Karpas-422 (cell line): ENCODE results near the gene CRX. TPM values are rescaled to one million over a fixed set of nuclear protein-coding genes. Genes with fewer than 3 reads are reported as not detected.
"Not testable (repeated sequence)": the region's sequence is repeated elsewhere in the genome, so short reads cannot be mapped to it uniquely, and the experiment has no call there.

Source experiments
- DNase-seq: peaks from one replicate; pipeline ENCODE4 v3.0.0-alpha.2; 2015
- H2AFZ ChIP-seq: fragments of 200-600 bp; sonication (generic); 2 replicates; pipeline ENCODE4 v1.6.1; 2014; ENCODE audit warnings: antibody characterized with exemption, low read length, mixed read lengths
- H3K27ac ChIP-seq: fragments of 200-600 bp; sonication (generic); 2 replicates; pipeline ENCODE4 v1.5.1; 2014; ENCODE audit warnings: mild to moderate bottlenecking, low read length, moderate library complexity
- H3K27me3 ChIP-seq: fragments of 200-600 bp; sonication (generic); 2 replicates; pipeline ENCODE4 v1.6.1; 2014; ENCODE audit warnings: low read length, mixed read lengths
- H3K36me3 ChIP-seq: fragments of 200-600 bp; sonication (generic); 2 replicates; pipeline ENCODE4 v1.6.1; 2014; ENCODE audit warnings: low read length, mixed read lengths; ENCODE audit not compliant: insufficient read depth
- H3K4me1 ChIP-seq: fragments of 200-600 bp; sonication (generic); 2 replicates; pipeline ENCODE4 v1.6.1; 2014; ENCODE audit warnings: mild to moderate bottlenecking, low read length, mixed read lengths
- H3K4me2 ChIP-seq: fragments of 200-600 bp; sonication (generic); 2 replicates; pipeline ENCODE4 v1.6.1; 2014; ENCODE audit warnings: low read length, low read depth, mild to moderate bottlenecking; ENCODE audit not compliant: poor library complexity, severe bottlenecking
- H3K4me3 ChIP-seq: fragments of 200-600 bp; sonication (generic); 2 replicates; pipeline ENCODE4 v1.5.1; 2014; ENCODE audit warnings: mild to moderate bottlenecking, antibody characterized with exemption, low read length, mixed read lengths
- H3K79me2 ChIP-seq: fragments of 200-600 bp; sonication (generic); 2 replicates; pipeline ENCODE4 v1.6.1; 2014; ENCODE audit warnings: mild to moderate bottlenecking, low read length, mixed read lengths
- H3K9ac ChIP-seq: fragments of 200-600 bp; sonication (generic); 2 replicates; pipeline ENCODE4 v1.6.0; 2014; ENCODE audit warnings: low read length
- H3K9me2 ChIP-seq: fragments of 200-600 bp; sonication (generic), shearing (Covaris generic); replicated peaks from 2 replicates; pipeline ENCODE4 v1.6.0; 2014; ENCODE audit warnings: mild to moderate bottlenecking, low read length, moderate library complexity; ENCODE audit not compliant: insufficient read depth
- H3K9me3 ChIP-seq: fragments of 300-700, 200-600 bp; sonication (generic); 2 replicates; pipeline ENCODE4 v1.6.1; 2014; ENCODE audit warnings: low read length, mixed read lengths
- H4K20me1 ChIP-seq: fragments of 200-600 bp; sonication (generic); 2 replicates; pipeline ENCODE4 v1.6.1; 2014; ENCODE audit warnings: mild to moderate bottlenecking, antibody characterized with exemption, low read length, low read depth; ENCODE audit not compliant: insufficient read depth
- total RNA-seq: library from RNA; depleted of rRNA; stranded (reverse); fragments of >200 nt; shearing (Covaris generic); gene quantifications from 2 replicates; pipeline ENCODE4 v1.2.3, GENCODE V29; 2014; ENCODE audit warnings: low replicate concordance; rRNA removed

CRX gene
- not detected in 2 replicates for total RNA-seq

DNA sequence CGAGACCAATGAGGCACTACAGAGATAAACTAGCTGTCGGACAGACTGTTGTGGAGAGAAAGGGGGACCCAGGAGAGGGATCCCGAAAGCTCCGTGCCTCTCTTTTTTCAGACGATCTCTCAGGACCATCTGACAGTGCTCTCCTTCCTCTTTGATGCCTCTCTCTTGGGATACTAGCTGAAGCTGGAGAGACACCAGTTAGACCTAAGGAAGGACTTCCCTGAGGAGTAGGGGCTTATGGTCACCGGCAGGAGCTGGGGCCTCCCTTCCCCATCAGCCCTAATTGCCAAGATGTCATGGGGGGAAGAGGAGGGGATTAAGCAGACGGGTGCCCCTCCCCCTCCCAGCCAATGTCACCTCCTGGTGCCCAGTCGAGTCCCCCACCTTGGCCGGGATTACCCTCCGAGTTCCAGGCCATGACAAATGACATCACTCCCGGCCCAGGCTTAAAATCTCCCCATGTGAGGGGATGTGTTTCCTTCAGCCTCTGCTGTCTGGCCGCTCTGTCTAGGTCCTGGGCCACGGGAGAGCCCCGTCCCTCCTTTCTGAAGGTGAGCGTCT is at the start of gene CRX:
TSS of gene CRX (plus strand) at position 478 of the 561 bp plus-strand sequence. CDS start 12,507 bp downstream, outside the sequence.
- Histone ChIP-seq H3K79me2 (no peaks in the 10 kb centered on the region), H3K36me3 (no peaks in the 10 kb centered on the region), H2AFZ (no peak within 1 kb of the TSS), H4K20me1 (no peaks in the 10 kb centered on the region), H3K4me2 (no peak within 1 kb of the TSS), H3K9me2 (no peaks in the 10 kb centered on the region), H3K4me1 (no peaks in the 10 kb centered on the region), H3K9ac (no peak within 1 kb of the TSS), H3K9me3 (no peaks in the 10 kb centered on the region), H3K27me3 (no peaks in the 10 kb centered on the region), H3K27ac (no peak within 1 kb of the TSS), H3K4me3 (no peak within 1 kb of the TSS)
- DNase-seq, result no peak

DNA sequence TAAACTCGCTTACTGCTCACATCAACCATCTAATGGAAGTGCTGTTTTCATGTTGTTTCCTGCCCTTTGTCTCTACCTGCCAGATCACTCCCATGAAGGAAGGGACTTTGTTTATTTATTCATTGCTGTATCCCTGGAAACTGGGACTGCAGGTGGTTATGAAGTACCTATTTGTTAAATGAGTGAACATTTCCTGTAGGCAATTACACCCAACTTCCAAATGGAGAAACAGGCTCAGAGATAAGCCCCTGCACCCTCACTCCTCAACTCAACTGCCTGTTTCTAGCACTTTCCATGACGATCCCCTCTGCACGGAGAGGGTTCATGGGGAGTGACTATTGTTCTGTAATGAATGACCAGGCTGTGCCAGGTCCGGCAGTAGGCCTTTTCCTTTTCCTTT is 45.2 kb upstream of the CRX start:
- H3K4me3 ChIP-seq, result no peak overlapping the region
- no peaks in the 10 kb centered on the region for H3K9me3 ChIP-seq
- H3K4me2 ChIP-seq, result no peak overlapping the region
- DNase-seq, result no peak
- H3K27ac ChIP-seq, result no peak overlapping the region
- H2AFZ ChIP-seq, result no peak overlapping the region
- peaks cover 7% of the 10 kb centered on the region for H3K4me1 ChIP-seq
- H3K79me2 ChIP-seq, result no peaks in the 10 kb centered on the region
- no peaks in the 10 kb centered on the region for H4K20me1 ChIP-seq
- H3K27me3 ChIP-seq, result no peaks in the 10 kb centered on the region
- no peaks in the 10 kb centered on the region for H3K9me2 ChIP-seq
- no peak overlapping the region for H3K9ac ChIP-seq
- H3K36me3 ChIP-seq, result no peaks in the 10 kb centered on the region

DNA sequence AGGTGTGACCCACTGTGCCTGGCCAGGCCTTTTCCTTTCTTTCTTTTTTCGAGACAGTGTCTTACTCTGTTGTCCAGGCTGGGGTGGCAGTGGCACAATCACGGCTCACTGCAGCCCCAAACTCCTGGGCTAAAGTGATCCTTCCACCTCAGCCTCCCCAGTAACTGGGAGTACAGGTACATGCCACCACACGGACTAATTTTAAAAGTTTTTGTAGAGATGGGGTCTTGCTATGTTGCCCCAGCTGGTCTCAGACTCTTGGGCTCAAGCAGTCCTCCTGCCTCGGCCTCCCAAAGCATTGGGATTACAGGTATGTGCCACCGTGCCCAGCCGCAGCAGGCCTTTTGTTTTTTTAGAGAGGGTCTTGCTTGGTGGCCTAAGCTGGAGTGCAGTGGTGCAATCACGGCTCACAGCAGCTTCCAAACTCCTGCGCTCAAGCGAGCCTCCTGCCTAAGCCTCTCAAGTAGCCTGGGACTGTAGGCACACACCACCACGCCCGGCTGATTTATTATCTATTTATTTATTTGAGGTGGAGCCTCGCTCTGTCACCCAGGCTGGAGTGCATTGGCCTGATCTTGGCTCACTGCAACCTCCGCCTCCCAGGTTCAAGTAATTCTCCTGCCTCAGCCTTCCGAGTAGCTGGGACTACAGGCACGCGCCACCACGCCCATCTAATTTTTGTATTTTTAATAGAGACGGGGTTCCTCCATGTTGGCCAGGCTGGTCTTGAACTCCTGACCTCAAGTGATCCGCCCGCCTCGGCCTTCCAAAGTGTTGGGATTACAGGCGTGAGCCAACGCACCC is 44.3 kb upstream of the CRX start:
- not testable (repeated sequence) for H3K9ac ChIP-seq, DNase-seq, H3K4me3 ChIP-seq, H3K9me2 ChIP-seq, H3K27me3 ChIP-seq, H3K27ac ChIP-seq, H2AFZ ChIP-seq, H3K36me3 ChIP-seq, H3K9me3 ChIP-seq, H3K4me1 ChIP-seq, H3K4me2 ChIP-seq, H3K79me2 ChIP-seq, H4K20me1 ChIP-seq

DNA sequence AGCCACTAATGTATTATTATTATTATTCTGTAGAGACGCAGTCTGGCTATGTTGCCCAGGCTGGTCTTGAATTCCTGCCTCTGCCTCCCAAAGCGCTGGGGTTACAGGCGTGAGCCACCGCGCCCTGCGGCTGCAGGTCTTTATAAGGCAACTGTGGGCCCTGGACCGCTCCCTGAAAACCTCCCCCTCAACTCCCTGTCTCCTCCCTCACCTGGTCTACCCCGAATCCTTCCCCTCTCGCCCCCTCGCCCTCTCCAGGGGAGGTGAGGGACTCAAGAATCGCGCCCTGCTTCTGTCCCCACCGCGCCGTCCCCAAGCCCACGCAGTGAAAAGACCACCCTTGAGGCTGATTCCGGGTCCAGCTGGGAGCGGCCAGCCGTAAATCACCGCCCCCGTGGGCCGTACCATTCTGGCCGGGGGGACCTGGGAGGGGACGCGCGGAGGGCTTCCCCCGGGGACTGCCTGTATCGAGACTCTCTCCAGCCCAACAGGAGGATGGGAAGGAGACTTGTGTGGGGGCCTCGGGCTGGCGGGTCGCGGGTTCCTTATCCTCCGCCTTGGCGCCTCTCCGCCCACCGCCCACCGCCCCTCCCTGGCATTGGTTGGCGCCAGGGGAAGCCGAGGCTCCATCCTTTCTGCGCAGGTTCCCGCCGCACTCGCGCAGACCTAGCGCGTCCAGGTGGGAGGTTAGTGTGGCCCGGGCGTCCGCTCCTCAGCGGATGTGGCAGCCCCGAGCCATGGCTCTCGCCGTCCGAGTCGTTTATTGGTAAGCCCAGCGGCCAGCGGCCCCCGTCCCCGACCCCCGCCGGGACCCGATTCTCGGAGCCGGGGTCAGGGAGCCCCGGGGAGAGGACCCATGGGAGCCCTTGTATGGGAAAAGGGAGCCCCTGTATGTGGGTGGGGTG is 43.4 kb upstream of the CRX start, which contains the start of gene SELENOW:
TSS of gene SELENOW (plus strand) at position 655 of the 905 bp plus-strand sequence. CDS start at position 738, 83 bp downstream.
- Histone ChIP-seq H4K20me1 (no peaks in the 10 kb centered on the region), H3K9ac (peak within 1 kb of the TSS; percentile 67), H3K9me2 (no peaks in the 10 kb centered on the region), H3K36me3 (no peaks in the 10 kb centered on the region), H3K9me3 (no peaks in the 10 kb centered on the region), H3K4me1 (peaks cover 7% of the 10 kb centered on the region), H3K79me2 (no peaks in the 10 kb centered on the region), H3K4me3 (peak within 1 kb of the TSS; percentile 66), H3K27me3 (no peaks in the 10 kb centered on the region), H3K27ac (no peak within 1 kb of the TSS), H2AFZ (peak within 1 kb of the TSS; percentile 87; the same call in 1 of the 2 replicates), H3K4me2 (peak within 1 kb of the TSS; percentile 66)
- DNase-seq, result peak; percentile 76

DNA sequence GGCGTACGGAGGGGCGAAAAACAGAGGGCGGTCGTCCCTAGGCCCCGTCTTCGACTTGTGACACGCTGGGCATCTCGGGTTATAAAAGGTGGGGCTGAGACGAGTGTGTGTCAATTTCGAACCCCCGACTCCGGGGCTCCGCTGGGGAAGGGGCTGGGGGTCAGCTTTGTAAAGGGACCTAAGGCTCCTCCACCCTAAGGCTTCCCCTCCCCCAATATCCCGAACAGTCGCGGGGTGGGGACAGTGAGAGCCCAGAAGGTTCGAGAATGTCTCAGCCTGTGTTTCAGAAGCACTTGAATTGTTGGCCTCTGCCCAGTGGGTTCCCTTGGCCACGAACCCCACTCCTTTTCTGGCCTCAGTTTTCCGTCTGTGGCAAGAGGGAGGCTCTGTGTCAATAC is 42.8 kb upstream of the CRX start:
- no peak for DNase-seq
- Histone ChIP-seq H3K9ac (peak overlapping the region; percentile 67), H3K36me3 (no peaks in the 10 kb centered on the region), H3K27ac (no peak overlapping the region), H3K4me3 (peak overlapping the region; percentile 66), H3K79me2 (no peaks in the 10 kb centered on the region), H3K27me3 (no peaks in the 10 kb centered on the region), H3K4me2 (peak overlapping the region; percentile 66), H3K9me2 (no peaks in the 10 kb centered on the region), H3K4me1 (peaks cover 7% of the 10 kb centered on the region), H2AFZ (peak overlapping the region; percentile 87; the same call in 1 of the 2 replicates), H3K9me3 (no peaks in the 10 kb centered on the region), H4K20me1 (no peaks in the 10 kb centered on the region)

DNA sequence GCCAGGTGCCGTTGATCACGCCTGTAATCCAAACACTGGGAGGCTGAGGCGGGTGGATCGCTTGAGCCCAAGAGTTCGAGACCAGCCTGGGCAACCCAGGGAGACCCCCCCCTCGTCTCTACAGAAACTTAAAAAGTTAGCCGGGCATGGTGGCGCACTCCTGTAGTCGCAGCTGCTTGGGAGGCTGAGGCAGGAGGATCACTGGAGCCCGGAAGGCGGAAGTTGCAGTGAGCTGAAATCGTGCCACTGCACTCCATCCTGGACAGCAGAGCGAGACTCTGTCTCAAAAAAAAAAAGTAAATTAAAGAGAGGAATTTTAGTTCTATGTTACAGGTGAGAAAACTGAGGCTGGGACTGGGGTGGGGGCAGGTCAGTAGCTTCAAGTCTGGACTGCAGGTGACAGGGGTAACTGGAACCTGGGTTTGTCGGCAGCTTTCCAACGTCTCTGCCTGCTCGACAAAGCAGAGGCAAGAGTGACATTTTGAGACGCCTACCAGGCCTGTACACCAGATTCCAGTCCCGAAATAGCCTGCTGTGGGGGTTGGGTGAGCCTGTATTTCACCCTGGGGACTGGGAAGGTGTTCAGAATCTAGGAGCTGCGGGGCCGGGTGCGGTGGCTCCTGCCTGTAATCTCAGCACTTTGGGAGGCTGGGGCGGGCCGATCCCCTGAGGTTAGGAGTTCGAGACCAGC is 42.1 kb upstream of the CRX start:
- Histone ChIP-seq H3K4me3 (no peak overlapping the region), H3K4me2 (no peak overlapping the region), H3K9ac (no peak overlapping the region), H4K20me1 (no peaks in the 10 kb centered on the region), H3K4me1 (peaks cover 7% of the 10 kb centered on the region), H3K9me3 (no peaks in the 10 kb centered on the region), H3K9me2 (no peaks in the 10 kb centered on the region), H3K36me3 (no peaks in the 10 kb centered on the region), H2AFZ (no peak overlapping the region), H3K27me3 (no peaks in the 10 kb centered on the region), H3K79me2 (no peaks in the 10 kb centered on the region), H3K27ac (no peak overlapping the region)
- no peak for DNase-seq

GRCh38 chr19:47780215-47780551 is 41.6 kb upstream of the CRX start:
- Histone ChIP-seq H3K36me3 (no peaks in the 10 kb centered on the region), H3K9me2 (no peaks in the 10 kb centered on the region), H3K9ac (no peak overlapping the region), H3K4me2 (no peak overlapping the region), H3K27me3 (no peaks in the 10 kb centered on the region), H2AFZ (no peak overlapping the region), H3K79me2 (no peaks in the 10 kb centered on the region), H3K9me3 (no peaks in the 10 kb centered on the region), H4K20me1 (no peaks in the 10 kb centered on the region), H3K4me1 (peaks cover 7% of the 10 kb centered on the region), H3K27ac (no peak overlapping the region), H3K4me3 (no peak overlapping the region)
- DNase-seq, result no peak
